DMS 273 (cell line): Measurements from ENCODE around the gene CWC27.
"Not testable (repeated sequence)": the region's sequence is repeated elsewhere in the genome, so short reads cannot be mapped to it uniquely, and the experiment has no call there.

Source experiments
- DNase-seq: peaks from one replicate; lab custom pipeline; 2025; ENCODE audit not compliant: unreplicated experiment; lab: John Stamatoyannopoulos, UW

Gene CWC27

GRCh38 chr5:64838376-64838775 lies 69.6 kb downstream of the CWC27 start:
- DNase-seq: no peak

- no peak for DNase-seq
Observed at GRCh38 chr5:64838803-64839202, 70.1 kb downstream of the CWC27 start.

DNA sequence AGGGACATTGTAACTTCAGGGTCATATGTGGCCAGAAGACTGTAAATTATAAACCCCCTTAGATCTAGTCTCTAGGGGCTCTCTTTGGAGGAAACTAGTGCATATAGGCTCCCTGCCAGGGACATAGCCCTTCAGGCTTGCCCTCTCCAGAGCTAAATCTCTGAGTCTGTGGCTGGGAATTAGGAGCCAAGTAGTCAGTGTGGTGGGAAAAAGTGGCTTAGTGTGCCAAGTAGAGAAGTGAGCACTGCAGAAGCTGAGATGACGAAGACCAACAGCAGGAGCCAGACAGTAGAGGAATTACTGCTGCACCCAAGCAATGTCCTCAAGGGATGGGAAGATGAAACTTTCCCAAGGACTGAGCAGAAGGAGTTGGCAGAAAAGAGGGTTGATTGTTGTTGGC lies 71.2 kb downstream of the CWC27 start:
- DNase-seq: no peak

GRCh38 chr5:64840958-64841357 lies 72.2 kb downstream of the CWC27 start:
- DNase-seq: no peak

- no peak for DNase-seq
Observed at GRCh38 chr5:64853777-64854176, 85.0 kb downstream of the CWC27 start.

- no peak for DNase-seq
Observed at GRCh38 chr5:64854855-64855254, 86.1 kb downstream of the CWC27 start.

GRCh38 chr5:64859881-64860280 lies 91.2 kb downstream of the CWC27 start:
- DNase-seq: no peak

DNA sequence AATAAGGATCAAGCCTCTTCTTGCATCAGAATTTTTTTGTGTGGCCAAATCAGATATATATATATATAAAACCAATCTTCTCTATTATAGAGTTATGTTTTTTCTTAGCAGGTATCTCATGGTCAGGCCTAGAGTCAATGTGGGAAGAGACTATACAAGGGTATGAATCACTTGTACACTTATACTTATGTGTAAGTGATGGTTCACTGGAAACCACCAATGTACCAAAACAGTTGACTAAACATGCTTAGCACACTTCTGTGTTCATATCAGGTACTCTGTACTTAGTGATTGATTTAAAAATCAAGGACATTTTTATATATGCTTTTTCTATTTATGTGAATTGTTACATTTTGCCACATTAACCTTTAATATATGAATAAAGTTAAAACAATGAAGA lies 92.6 kb downstream of the CWC27 start:
- DNase-seq: no peak

DNA sequence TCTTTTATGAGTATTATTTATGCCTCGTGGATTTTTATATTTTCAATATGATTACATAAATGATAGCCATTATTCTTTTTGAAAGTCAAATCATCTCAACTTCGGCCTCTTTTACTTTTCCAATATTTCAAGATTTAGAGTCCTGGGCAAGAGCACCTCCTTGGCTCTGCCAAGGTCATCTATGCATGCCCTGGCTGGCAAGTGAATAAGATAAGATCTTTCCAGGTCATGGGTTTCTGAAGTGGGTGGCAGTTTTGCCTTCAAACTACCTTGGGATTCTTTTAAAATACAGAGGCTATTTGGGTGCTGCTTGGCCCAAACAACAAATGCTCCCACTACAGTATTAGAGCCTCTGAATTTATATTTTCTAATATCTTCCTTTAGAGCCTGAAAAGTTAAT lies 95.4 kb downstream of the CWC27 start:
- no peak for DNase-seq

DNA sequence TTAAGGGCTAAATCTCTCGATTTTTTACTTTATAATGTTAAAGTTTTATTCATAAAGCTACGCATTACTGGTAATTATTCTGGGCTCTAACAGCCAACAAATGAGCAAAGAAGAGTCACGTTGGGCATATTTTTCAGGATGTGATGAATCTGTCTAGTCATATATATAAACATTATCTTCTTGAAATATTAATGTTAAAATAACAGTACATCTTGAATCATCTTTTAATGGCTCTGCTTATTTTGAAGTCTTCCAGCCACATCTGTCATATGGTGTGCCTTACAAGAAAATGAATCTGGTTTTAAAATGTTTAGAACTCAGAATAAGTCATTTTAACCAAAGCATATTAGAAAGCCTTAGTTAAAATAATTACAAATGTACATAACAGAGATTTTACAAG lies 96.9 kb downstream of the CWC27 start:
- DNase-seq: no peak

DNA sequence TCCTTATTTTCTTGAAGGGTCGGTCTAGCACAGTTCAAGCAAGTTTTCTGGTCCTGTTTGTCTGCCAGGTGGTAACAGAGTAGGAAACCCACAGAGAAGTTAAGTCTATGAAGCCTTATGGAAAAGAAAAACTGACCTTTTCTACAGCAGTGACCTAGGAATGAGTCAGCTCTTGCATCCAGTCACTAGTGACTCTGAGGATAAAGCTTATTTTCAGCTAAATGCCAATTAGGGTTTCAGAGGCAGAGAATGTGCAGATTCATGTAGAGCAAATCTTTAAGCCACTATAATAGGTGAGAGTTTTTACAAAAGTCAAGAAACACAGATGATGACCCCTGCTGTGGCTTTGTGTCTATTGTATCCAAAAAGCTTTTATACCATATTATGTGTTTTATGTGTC lies 100.7 kb downstream of the CWC27 start:
- DNase-seq: no peak

DNA sequence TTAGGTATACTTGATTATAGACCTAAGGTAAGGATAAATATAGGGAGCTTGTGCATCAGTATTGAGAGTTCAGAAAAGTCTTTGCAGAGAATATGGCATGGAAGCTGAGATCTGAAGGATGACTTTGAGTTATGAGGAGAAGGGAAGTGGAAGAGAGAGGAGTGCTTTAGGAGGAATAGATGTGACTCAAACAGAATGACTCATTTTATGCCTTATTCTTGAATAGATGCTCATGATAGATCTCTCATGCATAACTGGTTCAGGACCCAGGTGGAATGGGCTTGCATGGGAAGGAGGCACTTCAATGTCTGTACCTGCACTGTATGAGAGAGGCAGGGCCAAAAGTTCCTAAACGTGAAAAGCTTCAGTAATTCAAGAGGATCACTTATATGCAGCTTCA lies 103.3 kb downstream of the CWC27 start:
- DNase-seq: no peak

DNA sequence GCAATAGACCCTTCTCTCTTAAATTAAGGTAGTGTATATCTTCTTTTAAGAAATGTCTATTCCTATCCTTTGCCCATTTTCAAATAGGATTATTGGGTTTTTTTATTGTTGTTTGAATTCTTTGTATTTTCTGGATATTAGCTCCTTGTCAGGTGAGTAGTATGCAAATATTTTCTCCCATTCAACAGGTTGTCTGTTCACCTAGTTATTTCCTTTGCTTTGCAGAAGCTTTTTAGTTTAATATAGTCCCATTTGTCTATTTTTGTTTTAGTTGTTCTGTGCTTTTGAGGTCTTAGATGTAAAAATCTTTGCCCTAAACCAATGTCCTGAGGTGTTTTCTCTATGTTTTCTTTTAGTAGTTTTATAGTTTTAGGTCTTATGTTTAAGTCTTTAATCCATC lies 104.7 kb downstream of the CWC27 start:
- DNase-seq: no peak

DNA sequence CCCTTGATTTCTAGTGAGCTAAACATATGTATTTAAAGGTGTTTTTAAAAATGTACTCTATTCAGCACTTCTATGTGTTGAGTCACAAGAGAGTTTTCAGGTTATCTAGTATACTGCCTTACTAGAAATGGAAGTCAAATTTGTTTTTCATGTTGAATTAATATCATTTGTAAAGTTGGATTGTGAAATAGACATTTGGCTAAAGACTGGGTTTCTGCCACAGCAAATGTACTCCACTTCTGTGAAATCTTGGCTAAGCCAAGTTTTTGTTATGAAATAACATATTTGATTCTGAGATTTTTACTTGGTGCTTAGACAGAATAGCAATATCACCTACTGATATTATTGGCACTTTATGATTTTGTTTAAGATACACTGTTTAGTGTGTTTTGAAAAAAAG lies 106.0 kb downstream of the CWC27 start:
- no peak for DNase-seq

GRCh38 chr5:64876203-64876602 lies 107.5 kb downstream of the CWC27 start:
- no peak for DNase-seq

DNA sequence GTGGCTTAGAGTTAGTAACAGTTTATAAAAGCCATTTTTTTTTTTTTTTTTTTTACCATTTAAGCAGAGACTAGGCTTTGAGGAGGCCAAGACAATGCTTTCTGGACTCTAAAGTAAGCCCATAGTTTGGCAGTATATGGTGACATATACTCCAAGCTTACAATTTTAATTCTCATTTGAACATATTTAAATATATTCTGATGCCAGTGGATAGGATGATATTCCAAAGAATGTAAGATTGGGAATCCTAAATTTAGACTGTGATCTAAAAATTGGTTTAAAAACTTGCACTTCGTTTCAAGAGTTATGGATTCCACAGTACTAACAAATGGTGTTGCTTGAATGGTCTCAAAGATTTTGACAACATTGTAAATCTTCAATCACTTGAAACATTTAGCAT lies 112.1 kb downstream of the CWC27 start:
- DNase-seq: no peak

DNA sequence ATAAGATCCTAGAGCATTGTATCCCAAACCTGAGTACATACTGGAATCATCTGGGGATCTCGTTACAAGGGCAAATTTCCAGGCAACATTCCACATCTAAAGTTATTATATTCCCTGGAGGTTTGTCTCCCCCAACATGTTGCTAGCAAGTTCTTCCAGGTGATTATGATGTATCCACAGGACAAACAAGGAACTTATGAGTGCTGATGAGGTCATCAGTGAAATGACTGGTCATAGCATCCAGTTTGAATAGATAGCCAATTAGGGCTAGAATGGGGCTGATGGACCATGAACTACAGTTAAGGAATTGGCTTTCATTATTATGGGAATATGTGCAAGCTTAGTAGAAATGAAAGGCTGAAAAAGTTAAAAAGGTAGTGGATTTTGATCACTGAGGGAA lies 115.2 kb downstream of the CWC27 start:
- no peak for DNase-seq

- DNase-seq: no peak
Observed at GRCh38 chr5:64884541-64884940, 115.8 kb downstream of the CWC27 start.

DNA sequence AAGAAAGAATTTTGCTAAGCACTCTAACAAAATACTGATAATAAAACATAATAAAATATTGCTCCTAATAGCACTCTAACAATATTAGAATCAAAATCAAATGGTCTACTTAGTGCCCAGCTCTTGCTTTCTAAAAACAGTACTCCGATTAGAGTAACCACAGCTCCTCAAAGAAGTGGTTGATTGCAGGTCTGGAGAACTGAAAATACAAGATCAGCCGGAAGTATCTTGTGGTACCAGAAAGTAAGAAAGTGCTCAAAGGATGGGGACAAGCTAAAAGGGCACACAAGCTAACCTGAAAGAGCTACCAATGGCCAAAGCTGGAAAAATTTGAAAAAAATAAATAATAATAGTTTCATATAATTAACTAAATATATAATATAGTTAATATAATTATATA lies 119.2 kb downstream of the CWC27 start:
- DNase-seq: no peak

DNA sequence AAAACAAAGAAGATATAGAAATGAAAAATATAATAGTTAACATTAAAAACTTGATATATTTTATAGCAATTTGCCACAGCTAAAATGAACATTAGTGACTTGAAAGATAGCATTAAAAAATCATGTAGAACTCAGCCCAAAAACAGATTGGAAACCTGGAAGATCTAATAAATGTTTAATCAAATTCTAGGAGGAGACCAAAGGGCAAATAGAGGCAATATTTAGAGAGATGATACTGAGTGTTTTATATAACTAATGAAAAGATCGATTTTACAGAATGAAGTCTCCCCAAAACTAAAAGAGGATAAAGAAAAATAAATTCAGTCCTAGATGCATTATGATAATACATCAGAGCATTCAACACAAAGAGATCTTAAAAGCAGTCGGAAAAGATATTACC lies 127.0 kb downstream of the CWC27 start:
- DNase-seq: no peak

DNA sequence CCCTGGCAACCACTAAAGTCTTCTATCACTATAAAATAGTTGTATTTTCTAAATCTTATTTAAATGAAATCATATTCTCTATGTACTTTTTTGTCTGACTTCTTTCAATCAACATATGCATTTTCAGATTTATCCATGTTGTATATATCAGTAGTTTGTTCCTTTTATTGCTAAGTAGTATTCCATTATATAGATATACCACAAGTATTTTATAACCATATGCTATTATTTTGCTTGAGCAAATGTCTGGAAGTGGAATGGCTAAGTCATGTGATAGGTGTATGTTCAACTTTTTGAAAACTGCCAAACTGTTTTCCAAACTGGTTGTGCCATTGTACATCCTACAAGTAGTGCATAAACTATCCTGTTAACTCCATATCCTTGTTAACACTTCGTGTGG lies 131.1 kb downstream of the CWC27 start:
- no peak for DNase-seq

GRCh38 chr5:64900618-64901017 lies 131.9 kb downstream of the CWC27 start:
- DNase-seq: no peak

DNA sequence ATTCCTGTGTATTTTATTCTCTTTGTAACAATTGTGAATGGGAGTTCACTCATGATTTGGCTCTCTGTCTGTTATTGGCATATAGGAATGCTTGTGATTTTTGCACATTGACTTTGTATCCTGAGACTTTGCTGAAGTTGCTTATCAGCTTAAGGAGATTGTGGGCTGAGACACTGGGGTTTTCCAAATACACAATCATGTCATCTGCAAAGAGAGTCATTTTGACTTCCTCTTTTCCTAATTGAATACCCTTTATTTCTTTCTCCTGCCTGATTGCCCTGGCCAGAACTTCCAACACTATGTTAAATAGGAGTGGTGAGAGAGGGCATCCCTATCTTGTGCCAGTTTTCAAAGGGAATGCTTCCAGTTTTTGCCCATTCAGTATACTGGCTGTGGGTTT lies 138.7 kb downstream of the CWC27 start:
- DNase-seq: not testable (repeated sequence)

DNA sequence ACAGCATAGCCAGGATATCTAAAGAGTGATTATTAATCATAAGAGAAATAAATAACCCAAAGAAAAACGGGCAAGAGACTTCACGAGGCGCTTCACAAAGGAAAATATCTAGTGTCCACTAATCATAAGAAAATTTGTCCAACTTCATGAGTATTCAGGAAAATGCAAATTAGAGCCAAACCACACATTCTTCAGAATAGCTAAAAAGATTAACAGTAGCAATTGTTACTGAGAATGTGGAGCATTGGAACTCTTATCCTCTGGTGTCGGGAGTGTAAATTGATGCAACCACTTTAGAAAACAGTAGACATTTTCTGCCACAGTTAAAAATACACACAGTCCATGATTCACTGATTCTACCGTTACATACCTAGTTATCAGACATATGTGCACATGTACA lies 145.7 kb downstream of the CWC27 start:
- DNase-seq: no peak
